Suprapubic skin (tissue), 4 donors: Measurements from ENCODE around the gene RASSF7.

ENCODE experiments used
- CTCF ChIP-seq, 2 donors: fragments of 200-600 bp in 1 of 2; fragments of 450-650 bp in 1 of 2; sonication (generic) in 1 of 2; IDR thresholded peaks; one replicate each; pipeline ENCODE4 v1.5.1; 2016 to 2019; ENCODE audit warnings: antibody characterized with exemption in 2 of 2, mild to moderate bottlenecking in 1 of 2, moderate library complexity in 1 of 2
- EP300 ChIP-seq: sonication (generic); formaldehyde crosslinking; IDR thresholded peaks from one replicate; pipeline ENCODE4 v1.6.1; 2017; ENCODE audit warnings: antibody characterized with exemption
- POLR2A ChIP-seq, 2 donors: fragments of 450-650 bp; IDR thresholded peaks; one replicate each; pipeline ENCODE4 v1.6.1; 2017; ENCODE audit warnings: antibody characterized with exemption in 2 of 2, mild to moderate bottlenecking in 2 of 2, moderate library complexity in 2 of 2
- POLR2AphosphoS5 ChIP-seq, 3 donors: sonication (generic); formaldehyde crosslinking; IDR thresholded peaks; one replicate each; pipeline ENCODE4 v1.6.1; 2017; ENCODE audit warnings: antibody characterized with exemption in 3 of 3

GRCh38 chr11:516400-516799, 44.4 kb upstream of the RASSF7 start:
- TF ChIP-seq POLR2A (IDR thresholded peaks at IDR 0.05) (no peak), CTCF (IDR thresholded peaks at IDR 0.05) (no peak), POLR2AphosphoS5 (IDR thresholded peaks at IDR 0.05) (no peak), EP300 (no peak)
